NCI-H748 (cell line): ENCODE results near the gene RAB13.

Source experiments
- DNase-seq: peaks from one replicate; lab custom pipeline; 2025; ENCODE audit not compliant: unreplicated experiment; lab: John Stamatoyannopoulos, UW

The RAB13 gene

DNA sequence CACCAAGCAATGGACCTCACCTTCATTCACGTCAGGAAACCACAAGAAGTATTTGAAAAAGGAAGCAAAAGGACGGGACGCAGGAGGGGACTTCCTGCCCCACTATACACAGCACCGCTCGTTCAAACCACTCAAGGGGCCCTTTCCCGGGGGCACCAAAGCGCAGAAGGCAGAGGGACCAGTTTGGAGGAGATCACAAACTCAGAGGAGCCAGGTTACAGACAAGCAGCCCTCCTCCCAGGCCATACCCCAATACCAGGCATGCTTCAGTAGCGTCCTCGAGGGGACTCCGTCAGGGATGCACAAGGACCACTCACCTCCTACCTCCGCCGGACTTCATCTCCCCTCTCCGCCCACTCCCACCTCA is 28.4 kb downstream of the RAB13 start:
- peak; percentile 31 for DNase-seq

DNA sequence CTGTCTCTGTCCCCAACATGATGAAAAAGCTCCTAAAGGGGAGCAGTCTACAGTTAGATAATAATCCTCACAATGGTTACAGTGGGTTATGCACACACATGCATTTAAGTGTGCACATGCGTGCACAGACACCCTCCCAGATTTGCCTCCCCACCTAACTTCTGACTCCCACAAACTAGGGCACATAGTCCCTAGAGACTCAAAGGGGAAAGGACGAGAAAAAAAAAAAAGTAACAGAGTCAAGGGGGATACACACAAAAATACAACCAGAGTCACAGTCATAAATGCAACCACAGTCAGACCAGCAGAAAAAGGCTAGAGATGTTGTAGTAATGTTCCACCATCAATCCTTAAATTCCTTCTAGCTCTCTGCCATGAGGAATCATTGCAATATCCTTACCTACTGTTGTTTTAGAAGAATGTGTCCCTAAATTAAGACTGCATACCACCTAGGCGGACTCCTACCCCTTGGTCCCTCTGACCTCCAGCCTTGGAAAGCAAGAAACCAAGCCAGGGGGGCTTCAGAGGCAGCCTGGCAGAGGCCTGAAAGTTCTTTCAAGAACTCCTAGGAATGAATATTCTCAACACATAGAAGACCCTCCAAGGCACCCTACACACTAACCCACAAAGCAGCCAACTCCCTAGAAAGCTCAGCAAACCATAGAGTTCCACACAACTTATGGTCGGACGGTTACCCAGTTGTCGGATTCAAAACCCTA is 29.0 kb downstream of the RAB13 start:
- no peak for DNase-seq

DNA sequence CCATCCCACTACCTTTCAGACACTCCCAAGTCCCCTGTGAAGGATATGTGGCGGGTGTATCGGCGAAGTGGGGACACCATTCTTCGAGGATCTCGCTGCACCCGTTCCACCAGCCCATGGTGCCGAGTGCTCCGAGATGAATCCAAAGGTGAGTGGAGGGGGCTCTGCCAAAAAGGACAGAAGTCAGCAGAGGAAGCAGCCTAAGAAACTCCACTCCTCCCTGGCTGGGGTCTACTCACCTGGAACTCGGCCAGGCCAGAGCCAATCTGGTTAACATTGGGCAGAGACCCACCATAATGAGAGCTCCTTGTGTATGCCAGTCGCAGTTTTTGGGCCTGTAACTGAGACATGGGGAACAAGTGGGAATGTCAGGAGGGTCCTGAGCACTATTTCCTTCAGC is 31.3 kb downstream of the RAB13 start:
- DNase-seq = no peak

DNA sequence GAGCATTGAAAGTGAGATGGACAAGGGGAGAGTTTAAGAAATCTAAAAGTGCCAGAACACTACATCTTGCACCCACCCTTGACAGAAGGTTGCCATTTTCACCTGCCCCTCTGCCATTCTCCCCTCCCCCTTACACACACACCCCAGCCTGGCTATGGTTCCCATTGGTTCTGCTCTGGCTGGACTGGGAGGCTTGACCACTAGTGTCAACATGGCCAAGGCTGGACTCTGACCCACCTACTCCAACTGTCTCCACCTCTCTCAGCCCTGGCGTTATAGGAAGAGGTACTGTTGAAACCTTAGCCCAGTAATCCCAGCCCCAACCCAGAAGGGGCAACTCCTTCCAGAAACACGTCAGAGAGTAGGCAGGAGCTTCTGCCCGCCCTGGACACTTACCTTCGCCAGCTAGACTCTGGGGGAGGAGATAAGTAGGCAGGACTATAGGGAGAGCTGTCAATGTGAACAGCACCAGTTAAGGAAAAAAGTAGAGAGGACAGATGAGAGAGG is 32.2 kb downstream of the RAB13 start:
- no peak for DNase-seq

DNA sequence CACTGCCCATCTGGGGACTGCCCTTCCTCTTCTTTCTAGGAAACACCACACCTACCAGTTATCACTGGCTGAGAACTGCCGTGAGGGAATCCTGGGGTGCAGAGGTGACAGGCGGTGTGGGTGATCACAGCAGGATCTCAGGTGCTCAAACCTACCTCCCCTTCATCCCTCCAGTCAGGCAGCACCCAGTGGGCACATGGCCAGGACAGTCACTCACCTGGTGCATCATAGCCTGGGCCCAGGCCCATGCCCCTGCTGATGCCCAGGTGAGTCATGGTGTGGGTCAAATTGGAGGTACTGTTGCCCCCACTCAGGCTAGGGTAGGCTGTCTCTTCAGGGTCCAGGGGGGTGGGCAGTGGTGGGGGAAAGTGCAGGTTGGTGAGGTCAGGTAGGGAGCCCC is 34.3 kb downstream of the RAB13 start:
- DNase-seq = no peak

DNA sequence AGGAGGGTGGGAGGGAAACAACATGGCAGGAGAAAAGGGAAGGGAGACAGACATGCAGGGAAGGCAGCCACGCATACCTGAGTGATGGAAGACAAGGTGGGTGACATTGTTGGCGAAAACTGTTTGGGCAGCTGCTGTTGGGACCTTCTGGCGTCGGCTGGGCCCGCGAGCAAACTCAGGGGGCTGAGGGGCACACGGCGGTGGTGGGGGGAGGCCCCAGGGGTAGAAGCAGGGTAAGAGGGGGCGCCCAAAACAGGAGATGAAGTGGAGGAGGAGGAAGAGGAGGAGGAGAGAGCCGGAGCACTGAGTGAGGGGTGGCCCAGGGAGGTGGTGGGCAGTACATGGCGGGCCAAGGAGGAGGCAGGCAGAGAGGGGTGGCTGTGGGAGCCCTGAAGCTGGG is 35.0 kb downstream of the RAB13 start:
- no peak for DNase-seq

DNA sequence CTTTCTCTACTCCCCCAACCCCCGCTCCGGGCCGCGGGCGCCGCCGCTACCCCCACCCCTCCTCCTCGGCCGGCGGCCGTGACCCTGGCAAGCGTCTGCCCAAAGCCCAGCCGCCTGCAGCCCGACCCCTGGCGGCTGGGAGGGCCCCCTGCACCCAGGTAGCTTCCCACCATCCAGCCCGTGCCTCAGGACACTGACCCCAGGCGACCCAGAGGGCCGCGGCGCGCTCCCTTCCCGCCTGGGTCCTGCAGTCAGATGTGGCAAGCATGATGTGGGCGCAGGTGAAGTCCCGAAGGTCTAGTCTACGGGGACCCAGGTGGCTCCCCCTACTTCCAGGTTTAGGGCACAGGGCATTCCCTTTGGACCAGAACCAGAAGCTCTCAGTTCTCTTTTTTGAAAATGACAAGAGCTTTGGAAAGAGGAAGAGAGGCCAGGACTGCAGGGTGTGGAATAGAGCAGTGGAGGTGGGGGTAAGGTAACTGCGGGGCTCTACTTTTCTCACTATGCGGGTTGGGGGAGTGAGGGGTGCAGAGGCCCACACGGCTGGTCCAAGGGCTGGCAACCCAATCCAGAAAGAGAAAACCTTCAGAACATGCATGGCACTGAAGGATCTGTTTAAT is 39.4 kb downstream of the RAB13 start, which contains the start of gene DENND4B:
DENND4B (minus strand) TSS at position 97 of the 620 bp plus-strand sequence. CDS start 2,344 bp downstream, outside the sequence.
- DNase-seq = peak; percentile 84

DNA sequence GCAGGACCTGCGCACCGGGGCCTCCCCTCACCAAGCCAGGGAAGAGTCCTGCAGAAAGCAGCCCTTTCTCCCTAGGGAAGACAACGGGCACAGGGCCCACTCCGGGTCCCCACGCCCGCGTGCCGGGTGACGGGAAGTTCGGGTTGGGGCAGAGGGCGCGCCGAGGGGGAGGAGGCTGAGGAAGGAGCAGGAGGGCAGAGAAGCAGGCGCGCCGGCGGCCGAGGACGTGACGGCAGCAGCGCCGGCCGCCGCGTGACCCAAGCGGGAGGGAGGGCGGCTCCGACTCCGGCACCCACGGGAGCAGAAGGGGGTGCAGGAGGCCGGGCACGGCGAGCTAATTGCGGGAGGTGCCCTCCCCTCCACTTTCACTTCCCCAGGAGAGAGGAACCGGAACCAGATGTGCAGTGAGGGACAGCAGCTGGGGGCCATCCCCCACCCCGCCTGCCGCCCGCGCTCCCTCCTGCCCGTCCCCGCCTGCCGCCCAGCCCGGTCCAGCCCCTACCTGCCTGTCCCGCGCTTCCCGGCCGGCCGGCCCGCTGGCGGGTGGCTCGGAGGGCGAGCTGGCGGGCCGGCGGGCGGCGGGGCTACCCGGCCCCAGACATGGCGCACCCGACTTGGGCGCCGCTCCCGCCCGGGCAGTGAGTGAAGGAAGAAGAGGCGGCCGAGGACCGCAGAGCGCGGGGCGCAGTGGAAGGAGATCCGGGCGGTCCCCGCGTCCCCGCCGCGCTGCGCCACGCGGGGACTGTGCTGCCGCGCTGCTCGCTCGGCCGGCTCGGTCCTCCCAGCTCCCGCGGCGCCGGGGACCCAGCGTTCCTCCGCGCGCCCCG is 40.1 kb downstream of the RAB13 start:
- DNase-seq = peak; percentile 65

DNA sequence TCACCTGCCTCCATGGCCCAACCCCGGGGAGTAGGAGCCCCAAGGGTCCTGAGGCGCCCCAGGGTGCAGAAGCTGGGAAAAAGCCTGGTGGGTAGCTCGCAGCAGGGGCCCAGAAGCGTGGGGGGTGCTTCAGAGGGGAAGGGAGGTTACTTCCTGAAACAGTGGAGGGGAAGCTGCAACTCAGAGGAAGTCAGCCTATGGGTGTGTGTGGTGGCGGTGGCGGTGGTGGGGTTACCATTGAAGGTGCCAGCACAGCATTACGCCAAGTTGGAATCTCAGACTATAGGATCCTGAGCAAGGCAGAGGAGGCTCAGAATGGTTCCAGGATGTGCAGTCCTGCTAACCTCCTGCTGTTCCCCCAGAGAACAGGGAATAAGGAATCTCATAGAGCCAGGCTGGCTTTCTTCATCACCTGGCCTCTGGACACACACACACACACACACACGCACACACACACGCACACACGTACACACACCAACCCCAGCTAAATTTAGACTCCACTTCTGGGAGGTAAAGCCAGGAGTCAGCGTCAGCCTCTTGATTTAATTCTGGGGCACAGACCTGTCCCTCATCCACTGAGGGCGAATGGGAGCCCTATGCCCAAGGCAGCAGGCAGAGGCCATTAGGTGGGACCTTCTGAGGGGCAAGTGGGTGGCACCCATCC is 40.9 kb downstream of the RAB13 start:
- peak; percentile 36 for DNase-seq

DNA sequence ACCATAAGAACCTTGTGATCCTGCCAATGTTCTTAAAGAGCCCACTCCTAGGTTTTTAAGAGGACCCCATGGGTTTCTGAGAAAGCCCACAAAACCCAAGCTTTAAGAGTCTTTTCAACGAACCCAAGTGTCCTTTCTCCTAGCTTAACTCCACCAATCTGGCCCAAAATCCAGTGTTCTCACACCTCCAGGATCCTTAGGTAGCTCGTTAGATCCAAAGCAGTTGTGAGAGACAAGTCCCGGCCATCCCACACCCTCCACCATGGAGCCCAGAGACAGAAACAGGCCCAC is 41.4 kb downstream of the RAB13 start:
- DNase-seq = no peak

DNA sequence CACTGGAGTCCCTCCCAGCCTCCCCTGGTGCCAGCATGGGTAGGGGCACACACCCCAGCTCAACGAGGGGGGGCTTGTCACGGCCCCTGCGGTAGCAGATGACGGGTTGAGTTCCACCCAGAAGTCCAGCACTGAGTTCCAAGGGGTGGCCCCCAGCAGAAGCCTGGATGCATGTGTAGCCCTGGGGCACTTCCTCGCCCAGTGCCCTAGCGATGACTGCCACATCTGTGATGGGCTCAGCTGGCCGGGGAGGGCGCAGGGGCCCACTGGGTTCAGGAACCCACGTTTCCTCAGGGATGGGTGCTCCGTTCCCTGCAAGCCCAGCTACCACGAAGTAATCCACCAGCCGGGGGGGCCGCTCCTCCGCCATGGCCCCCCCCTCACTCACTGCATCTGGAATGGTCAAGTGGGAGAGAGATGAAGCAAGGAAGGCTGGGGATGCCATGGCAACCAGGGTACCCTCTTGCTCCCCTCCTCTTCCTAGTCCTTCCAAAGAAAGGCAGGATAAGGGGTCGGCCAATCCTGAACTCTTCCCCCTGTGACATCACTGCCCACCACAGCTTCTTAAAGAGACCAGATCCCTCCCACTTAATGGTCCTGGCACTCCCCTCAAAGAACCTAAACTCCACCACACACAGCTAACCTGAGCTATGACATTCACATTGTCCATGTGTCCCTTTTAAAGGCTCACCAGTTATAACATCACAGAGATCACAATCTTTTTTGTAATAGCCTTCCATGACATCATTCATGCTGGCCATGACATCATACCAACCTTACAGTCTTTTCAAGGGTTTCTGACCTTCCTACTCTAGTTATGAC is 41.9 kb downstream of the RAB13 start:
- DNase-seq = no peak

DNA sequence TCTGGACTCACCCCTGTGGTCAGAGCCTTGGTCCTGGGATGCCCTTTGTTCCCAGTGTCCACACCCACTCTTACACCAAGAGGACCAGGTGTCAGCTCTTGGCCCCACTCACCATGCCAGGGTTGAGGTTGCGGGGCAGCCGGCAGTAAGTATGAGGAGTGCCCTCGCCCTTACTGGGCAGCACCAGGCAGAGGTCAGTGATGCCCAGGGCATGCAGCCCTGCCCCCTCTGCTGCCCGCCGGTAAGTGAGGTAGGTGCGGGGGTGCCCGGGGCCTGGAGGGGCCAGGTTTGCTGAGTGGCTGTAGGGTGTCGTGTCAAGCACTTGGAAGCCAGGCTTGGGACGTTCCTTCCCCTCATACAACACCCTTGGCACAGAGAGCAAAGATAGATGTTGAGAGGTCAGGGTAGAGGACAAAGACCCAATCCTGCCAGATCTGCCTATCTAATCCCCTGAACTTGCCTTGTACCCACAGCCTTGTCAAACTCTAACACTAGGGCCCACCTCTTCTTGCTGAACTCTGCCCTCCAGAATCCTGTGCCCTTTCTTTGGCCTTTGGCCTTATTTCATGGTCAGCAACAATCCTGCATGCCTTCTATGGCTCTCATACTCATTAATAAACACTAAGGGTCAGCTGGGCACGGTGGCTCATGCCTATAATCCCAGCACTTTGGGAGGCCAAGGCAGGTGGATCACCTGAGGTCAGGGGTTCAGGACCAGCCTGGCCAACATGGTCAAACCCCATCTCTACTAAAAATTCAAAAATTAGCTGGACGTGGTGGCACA is 43.2 kb downstream of the RAB13 start:
- no peak for DNase-seq

DNA sequence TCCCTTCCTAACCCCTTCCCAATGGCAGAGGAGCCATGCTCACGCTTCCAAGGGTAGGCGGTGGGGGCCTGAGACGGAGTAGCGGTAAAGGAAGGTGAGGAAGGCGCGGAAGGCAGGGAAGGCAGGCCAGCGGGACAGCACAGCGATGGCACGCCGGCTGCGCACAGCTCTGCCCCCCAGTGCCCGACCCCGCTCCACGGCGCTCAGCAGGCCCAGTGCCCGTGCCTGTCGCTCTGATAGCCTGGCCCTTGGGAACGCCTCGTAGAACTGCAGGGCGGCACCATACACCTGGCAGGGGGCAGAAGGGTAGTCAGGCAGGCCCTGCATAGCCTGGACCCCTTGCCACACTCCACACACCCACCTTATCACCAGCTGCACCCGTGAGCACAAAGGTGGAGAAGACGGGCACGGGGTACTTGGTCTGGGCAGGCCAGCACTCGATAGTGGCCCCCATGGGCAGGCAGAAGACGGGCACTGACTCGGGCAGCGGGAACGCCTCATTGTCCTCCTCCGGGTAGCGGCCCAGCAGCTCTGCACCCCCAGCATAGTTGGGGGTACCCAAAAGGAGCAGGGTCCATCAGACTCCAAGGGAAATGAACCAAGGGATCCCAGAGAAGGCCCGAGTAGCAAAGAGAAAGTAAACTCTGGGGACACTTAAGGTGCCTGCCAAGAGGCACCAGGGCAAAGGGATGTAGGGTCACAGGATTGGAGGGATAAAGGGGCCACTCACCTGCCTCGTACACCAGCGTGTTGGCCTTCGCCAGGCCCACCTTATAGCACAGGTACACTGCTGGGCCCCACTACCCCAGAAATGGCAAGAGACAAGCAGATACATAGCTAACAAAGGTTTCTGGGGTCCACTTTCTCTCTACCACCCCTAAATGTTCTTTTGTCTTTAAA is 44.1 kb downstream of the RAB13 start:
- DNase-seq = no peak

DNA sequence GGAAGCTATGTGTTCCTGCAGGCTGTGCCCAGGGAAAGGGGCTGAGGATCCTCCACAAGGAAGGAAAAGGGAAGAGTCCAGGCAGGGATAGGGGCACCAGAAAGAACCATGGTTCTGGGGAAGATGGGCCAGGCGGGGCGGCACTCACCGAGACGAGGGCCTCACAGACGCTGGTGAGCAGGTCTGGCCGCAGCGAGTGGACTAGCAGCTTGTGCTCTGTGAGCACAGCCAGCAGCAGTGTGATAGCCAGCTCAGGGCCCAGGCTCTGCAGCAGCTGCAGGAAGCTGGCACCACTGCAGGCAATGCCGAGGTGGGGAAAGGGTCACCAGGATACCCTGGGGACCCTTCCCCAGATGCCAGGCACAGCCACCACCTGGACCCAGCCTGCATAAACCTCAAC is 45.4 kb downstream of the RAB13 start:
- DNase-seq = no peak

DNA sequence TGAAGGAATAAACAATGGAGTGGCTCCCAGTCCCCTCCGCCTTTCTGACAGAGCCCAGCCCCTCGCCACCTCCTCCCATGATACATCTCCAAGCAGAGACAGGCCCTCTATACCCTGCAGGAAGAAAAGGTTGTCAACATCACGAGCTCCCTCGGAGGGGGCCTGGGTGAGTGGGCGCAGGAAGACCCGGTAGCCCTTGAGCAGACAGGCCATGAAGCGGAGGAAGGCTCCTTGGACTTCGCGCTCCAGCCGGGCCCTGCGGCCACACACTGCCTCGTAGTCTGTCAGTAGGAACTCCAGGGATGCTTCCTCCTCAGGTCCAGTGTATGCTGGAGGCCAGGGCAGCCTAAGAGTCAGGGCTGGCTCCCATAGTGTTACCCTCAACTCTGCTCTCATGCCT is 46.7 kb downstream of the RAB13 start:
- no peak for DNase-seq

DNA sequence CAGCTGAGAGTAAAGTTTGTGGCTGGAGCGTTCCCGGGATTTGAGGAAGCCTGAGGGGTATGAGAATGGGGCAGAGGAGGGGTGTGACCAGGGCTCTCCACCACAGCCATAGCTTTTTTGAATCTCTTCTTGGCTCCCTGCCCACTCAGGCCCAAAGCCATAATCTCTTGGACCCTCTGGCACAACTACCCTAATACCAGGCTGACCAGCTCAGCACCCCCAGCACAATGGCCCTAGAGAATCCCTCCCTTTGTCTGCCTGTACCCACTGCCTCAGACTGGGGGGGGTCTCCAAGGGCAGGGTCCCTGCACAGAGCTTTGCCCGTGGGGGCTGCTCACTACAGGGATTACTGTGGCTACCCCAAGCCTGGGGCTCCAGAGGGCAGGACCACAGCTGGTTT is 47.1 kb downstream of the RAB13 start:
- DNase-seq = no peak

DNA sequence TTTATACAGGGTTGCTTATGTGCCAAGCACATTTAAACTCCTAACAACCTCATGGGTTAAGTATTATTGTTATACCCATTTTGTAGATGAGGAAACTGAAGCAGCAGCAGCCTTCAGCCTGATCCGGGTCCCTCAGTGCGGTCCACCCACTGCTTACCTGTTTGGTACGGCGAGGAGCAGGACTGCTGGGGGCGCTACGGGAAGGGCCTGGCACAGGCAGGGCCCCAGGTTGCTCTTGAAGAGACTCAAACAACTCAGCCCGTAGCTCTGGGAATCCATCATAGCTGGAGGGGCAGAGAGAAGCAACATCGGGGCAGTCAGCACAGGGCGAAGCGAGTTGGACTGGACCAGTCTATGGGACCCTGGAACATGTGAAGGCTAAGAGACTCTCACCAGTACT is 48.8 kb downstream of the RAB13 start:
- no peak for DNase-seq

DNA sequence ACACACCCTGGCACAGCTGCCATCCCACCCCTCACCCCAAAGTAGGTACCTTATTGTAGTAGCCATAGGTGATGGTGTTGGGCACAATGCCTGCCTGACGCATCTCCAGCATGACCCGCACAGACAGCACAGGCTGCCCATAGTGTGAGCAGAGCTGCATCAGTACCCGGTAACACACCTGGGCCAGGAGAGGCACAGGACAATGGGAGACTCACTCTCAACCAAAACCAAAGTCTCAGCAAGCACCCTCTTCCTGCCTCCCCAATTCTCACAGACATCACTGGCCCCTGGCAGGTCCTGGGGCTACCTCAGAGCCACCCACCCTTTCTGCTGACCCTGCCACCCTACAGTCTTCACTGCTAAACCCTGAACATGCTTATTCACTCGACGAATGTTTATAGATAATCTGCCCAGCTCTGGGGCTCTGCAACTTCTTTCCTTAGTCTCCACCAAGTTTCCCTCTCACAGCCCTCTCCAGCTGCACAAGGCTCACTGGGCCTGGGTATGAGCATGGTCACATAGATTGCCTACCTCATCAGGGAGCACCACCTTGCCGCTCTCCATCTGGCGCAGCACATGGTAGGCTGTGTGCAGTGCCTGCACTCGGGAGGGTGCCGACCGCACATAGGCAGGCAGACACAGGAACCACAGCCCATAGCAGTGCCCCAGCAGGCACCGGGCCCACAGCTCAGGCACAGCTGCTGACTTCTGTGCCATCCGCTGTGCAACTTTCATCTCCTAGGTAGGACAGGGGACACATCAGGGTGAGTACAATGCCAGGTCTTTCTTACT is 49.9 kb downstream of the RAB13 start:
- no peak for DNase-seq
